ENCODE results near the gene KLK6. TPM values are rescaled to one million over a fixed set of nuclear protein-coding genes. Genes with fewer than 3 reads are reported as not detected.

Gene KLK6
- total and polyA plus RNA-seq, 2 of the 13 experiments (the other 11 are each of a cell fraction or from before 2014, with no cell fraction given): 0.15 to 1.8 TPM

GRCh38 chr19:50964266-50964665 is 5.1 kb downstream of the KLK6 start:
- no TSS peak for BruUV-seq (replicated peaks)
- ATAC-seq (no peak), DNase-seq (ENCODE audit: low spot score) (no peak), FAIRE-seq (no peak)
- Histone ChIP-seq H3K9ac (ENCODE audit: insufficient read depth, low read depth, low read length) (no peak overlapping the region), H3K36me3 (replicated peaks in 1 of 2; ENCODE audit: control insufficient read depth in 1 of 2, insufficient read depth in 2 of 2, low read length in 2 of 2) (no peaks in the 10 kb centered on the region), H3K27me3 (ENCODE audit: control insufficient read depth in 1 of 2, insufficient read depth in 2 of 2, low read length in 2 of 2) (peaks cover 0 to 3% of the 10 kb centered on the region in 2 experiments; a peak in 2 of 5 replicates), H3K27ac (ENCODE audit: extremely low read length, insufficient read depth, low read length) (no peak overlapping the region), H3K4me1 (ENCODE audit: insufficient read depth, low read length) (no peaks in the 10 kb centered on the region), H3K79me2 (ENCODE audit: insufficient read depth, low read length) (no peaks in the 10 kb centered on the region), H3K4me2 (ENCODE audit: low read depth, low read length) (no peak overlapping the region), H3K9me3 (ENCODE audit: low read length) (no peaks in the 10 kb centered on the region), H3K4me3 (replicated peaks in 1 of 3; ENCODE audit: insufficient read depth in 1 of 3, low read depth in 2 of 3, low read length in 3 of 3) (no peak overlapping the region), H2AFZ (ENCODE audit: low read length) (no peak overlapping the region), H4K20me1 (ENCODE audit: insufficient read depth, low read length) (no peaks in the 10 kb centered on the region)
- POLR2A ChIA-PET: no interaction called here
- TF ChIP-seq HIVEP1 (CRISPR knock-in tag; IDR thresholded peaks at IDR 0.05) (no peak), ARHGAP35 (CRISPR knock-in tag; IDR thresholded peaks at IDR 0.05; ENCODE audit: borderline replicate concordance) (no peak), SETDB1 (CRISPR knock-in tag; IDR thresholded peaks at IDR 0.05; ENCODE audit: borderline replicate concordance) (no peak), MYNN (CRISPR knock-in tag; IDR thresholded peaks at IDR 0.05; ENCODE audit: low read depth) (no peak), ZNF143 (CRISPR knock-in tag; IDR thresholded peaks at IDR 0.05) (no peak), FOXP4 (CRISPR knock-in tag; IDR thresholded peaks at IDR 0.05) (no peak), FLYWCH1 (CRISPR knock-in tag; IDR thresholded peaks at IDR 0.05) (no peak), ZBTB37 (CRISPR knock-in tag; IDR thresholded peaks at IDR 0.05) (no peak), GFI1 (CRISPR knock-in tag; IDR thresholded peaks at IDR 0.05; ENCODE audit: borderline replicate concordance) (no peak), ARNTL (CRISPR knock-in tag; IDR thresholded peaks at IDR 0.05) (no peak), HNF1A (IDR thresholded peaks at IDR 0.05; ENCODE audit: low read depth) (no peak), HNF1A (CRISPR knock-in tag; IDR thresholded peaks at IDR 0.05; ENCODE audit: borderline replicate concordance) (no peak), CC2D1A (CRISPR knock-in tag; IDR thresholded peaks at IDR 0.05) (no peak), ZNF543 (CRISPR knock-in tag; IDR thresholded peaks at IDR 0.05) (no peak), ZNF720 (CRISPR knock-in tag; IDR thresholded peaks at IDR 0.05) (no peak)
- intact Hi-C loops (cut with micrococcal nuclease; ENCODE audit: unreplicated experiment): no loop called here
- in situ Hi-C loops (cut with HindIII; ENCODE audit: extremely low pct_ligation_motif_present, low pct_unique_long_range_greater_than_20kb): no loop called here
- CTCF ChIA-PET (ENCODE audit: low intra/inter-chr PET ratio, low total read pairs): no interaction called here
- WGBS (ENCODE audit: low lambda C conversion rate): 2% methylated on average over 3 of the region's 3 CpGs

Measured in HepG2 (cell line).